SK-N-SH (cell line): ENCODE measurements around the gene HCCS.

ENCODE experiments used
- ELF1 ChIP-seq: IDR thresholded peaks from 2 replicates; pipeline ENCODE4 v1.4.0; 2012
- JUND ChIP-seq: IDR thresholded peaks from 2 replicates; pipeline ENCODE4 v1.4.0; 2012
- POLR2AphosphoS5 ChIP-seq: IDR thresholded peaks from 2 replicates; pipeline ENCODE4 v1.6.1; 2012; ENCODE audit warnings: low read depth, low read length
- RCOR1 ChIP-seq: fragments of 150-350 bp; IDR thresholded peaks from 2 replicates; pipeline ENCODE4 v1.6.1; 2017; ENCODE audit warnings: antibody characterized with exemption, low read length
- REST ChIP-seq: IDR thresholded peaks from 2 replicates; pipeline ENCODE4 v1.6.1; 2012; ENCODE audit warnings: mild to moderate bottlenecking, low read depth, low read length, moderate library complexity
- TAF1 ChIP-seq: IDR thresholded peaks from 2 replicates; pipeline ENCODE4 v1.6.1; 2012; ENCODE audit warnings: low read depth, mild to moderate bottlenecking, low read length, moderate library complexity, borderline replicate concordance
- TF ChIP-seq, protein P1 (sequence below): fragments of 200-600 bp; sonication (generic); IDR thresholded peaks from 2 replicates; pipeline ENCODE4 v1.6.1; 2017; ENCODE audit warnings: antibody characterized with exemption, mild to moderate bottlenecking, moderate library complexity

DNA sequence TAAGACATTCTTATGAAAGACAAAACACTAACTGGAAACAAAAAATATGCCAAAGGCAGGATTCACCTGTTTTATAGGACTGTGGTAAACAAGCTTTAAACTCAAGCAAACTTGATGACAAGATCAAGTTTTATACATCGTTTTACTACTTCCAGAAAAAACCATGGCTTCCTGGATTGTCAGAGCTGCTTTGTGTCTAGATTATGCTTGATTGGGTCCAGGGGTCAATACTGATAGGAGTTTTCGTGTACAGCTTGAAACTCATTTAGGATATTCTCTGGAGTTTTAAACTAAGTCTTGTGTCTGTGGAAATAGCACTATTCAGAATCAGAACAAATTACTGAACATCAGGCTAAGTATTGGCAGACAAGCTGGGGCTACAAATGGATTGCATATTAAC is 13.0 kb downstream of the HCCS start:
- TF ChIP-seq, protein P1, sequence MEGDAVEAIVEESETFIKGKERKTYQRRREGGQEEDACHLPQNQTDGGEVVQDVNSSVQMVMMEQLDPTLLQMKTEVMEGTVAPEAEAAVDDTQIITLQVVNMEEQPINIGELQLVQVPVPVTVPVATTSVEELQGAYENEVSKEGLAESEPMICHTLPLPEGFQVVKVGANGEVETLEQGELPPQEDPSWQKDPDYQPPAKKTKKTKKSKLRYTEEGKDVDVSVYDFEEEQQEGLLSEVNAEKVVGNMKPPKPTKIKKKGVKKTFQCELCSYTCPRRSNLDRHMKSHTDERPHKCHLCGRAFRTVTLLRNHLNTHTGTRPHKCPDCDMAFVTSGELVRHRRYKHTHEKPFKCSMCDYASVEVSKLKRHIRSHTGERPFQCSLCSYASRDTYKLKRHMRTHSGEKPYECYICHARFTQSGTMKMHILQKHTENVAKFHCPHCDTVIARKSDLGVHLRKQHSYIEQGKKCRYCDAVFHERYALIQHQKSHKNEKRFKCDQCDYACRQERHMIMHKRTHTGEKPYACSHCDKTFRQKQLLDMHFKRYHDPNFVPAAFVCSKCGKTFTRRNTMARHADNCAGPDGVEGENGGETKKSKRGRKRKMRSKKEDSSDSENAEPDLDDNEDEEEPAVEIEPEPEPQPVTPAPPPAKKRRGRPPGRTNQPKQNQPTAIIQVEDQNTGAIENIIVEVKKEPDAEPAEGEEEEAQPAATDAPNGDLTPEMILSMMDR, result no peak
- TF ChIP-seq REST (no peak), RCOR1 (no peak), JUND (no peak), TAF1 (no peak), POLR2AphosphoS5 (no peak), ELF1 (no peak)
